PC-3 (cell line): Measurements from ENCODE around the gene NOP14.

Source experiments
- CTCF ChIP-seq: fragments of 300-600 bp; sonication (generic); conservative IDR thresholded peaks from 2 replicates; pipeline ENCODE4 v1.5.1; 2017; ENCODE audit warnings: antibody characterized with exemption, low read depth, mild to moderate bottlenecking, low read length
- EZH2 ChIP-seq: fragments of 300-600 bp; sonication (generic); IDR thresholded peaks from one replicate; pipeline ENCODE4 v1.6.1; 2017; ENCODE audit warnings: antibody characterized with exemption, mild to moderate bottlenecking, low read length; ENCODE audit not compliant: unreplicated experiment

- TF ChIP-seq EZH2 (no peak), CTCF (no peak)
Observed at GRCh38 chr4:2944091-2944482, 19.1 kb downstream of the NOP14 start.
